ENCODE data around the gene RCAN2.

DNA sequence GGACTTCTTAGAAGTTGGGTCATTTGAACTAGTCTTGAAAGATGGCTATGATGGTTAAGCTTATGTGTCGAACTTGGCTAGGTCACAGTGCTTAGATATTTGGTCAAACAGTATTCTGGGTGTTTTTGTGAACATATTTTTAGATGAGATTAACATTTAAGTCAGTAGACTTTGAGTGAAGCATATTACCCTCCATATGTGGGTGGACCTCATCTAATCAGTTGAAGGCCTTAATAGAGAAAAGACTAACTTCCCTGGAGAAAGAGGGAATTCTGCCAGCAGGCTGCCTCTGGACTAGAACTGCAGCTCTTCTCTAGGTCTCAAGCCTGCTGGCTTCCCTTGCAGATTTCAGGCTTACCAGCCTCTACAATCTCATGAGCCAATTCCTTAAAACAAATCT is 76.9 kb downstream of the RCAN2 start:
- no peak for TF ChIP-seq MYC (IDR thresholded peaks at IDR 0.05; ENCODE audit: low read depth, low read length)
- no peak for TF ChIP-seq POLR2A (IDR thresholded peaks at IDR 0.05; ENCODE audit: low read depth, low read length)
- TF ChIP-seq, protein P1, sequence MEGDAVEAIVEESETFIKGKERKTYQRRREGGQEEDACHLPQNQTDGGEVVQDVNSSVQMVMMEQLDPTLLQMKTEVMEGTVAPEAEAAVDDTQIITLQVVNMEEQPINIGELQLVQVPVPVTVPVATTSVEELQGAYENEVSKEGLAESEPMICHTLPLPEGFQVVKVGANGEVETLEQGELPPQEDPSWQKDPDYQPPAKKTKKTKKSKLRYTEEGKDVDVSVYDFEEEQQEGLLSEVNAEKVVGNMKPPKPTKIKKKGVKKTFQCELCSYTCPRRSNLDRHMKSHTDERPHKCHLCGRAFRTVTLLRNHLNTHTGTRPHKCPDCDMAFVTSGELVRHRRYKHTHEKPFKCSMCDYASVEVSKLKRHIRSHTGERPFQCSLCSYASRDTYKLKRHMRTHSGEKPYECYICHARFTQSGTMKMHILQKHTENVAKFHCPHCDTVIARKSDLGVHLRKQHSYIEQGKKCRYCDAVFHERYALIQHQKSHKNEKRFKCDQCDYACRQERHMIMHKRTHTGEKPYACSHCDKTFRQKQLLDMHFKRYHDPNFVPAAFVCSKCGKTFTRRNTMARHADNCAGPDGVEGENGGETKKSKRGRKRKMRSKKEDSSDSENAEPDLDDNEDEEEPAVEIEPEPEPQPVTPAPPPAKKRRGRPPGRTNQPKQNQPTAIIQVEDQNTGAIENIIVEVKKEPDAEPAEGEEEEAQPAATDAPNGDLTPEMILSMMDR (IDR thresholded peaks at IDR 0.05; ENCODE audit: extremely low read depth in 1 of 2, insufficient read depth in 1 of 2, low read depth in 1 of 2, low read length in 2 of 2): no peak
- TF ChIP-seq EZH2 (IDR thresholded peaks at IDR 0.05; ENCODE audit: borderline replicate concordance, low read depth, low read length, severe bottlenecking): no peak
- TF ChIP-seq, protein P2, sequence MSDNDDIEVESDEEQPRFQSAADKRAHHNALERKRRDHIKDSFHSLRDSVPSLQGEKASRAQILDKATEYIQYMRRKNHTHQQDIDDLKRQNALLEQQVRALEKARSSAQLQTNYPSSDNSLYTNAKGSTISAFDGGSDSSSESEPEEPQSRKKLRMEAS (IDR thresholded peaks at IDR 0.05; ENCODE audit: insufficient read depth, insufficient read length): no peak
- TF ChIP-seq JUN (IDR thresholded peaks at IDR 0.05; ENCODE audit: borderline replicate concordance, insufficient read depth, insufficient read length, low read depth): no peak
- TF ChIP-seq FOS (IDR thresholded peaks at IDR 0.05; ENCODE audit: borderline replicate concordance, insufficient read depth, low read length): no peak
